Naive thymus-derived CD8-positive, alpha-beta T cell (primary cell): Measurements from ENCODE around the gene BTNL2. TPM values are rescaled to one million over a fixed set of nuclear protein-coding genes. Genes with fewer than 3 reads are reported as not detected.

Source experiments
- ATAC-seq, 2 donors: fragments of 150-1000 bp; cut with Tn5 transposase in 1 of 2; sonication (Bioruptor Pico), chemical (Tn5 transposase) in 1 of 2; 1 replicate in 1 of 2; 2 replicates in 1 of 2; pipeline ENCODE4 v1.10.0; 2021; ENCODE audit warnings: mild to moderate bottlenecking in 2 of 2, moderate library complexity in 2 of 2
- POLR2A ChIA-PET: fragments of 350-600 bp; sonication (Branson Sonifier 250); formaldehyde crosslinking; loops from one replicate; lab custom pipeline; 2021; ENCODE audit warnings: antibody characterized with exemption; lab: Charles Lee
- DNase-seq, 10 donors: peaks; one replicate each; pipeline versions ENCODE4 v3.0.0 to v3.0.0-alpha.2; 2020 to 2022
- H3K27ac Mint-ChIP-seq, 10 donors: one replicate each; pipeline ENCODE4 v1.8.0; 2020 to 2022; ENCODE audit warnings: mild to moderate bottlenecking in 10 of 10, mixed read lengths in 10 of 10, moderate library complexity in 4 of 10, inconsistent platforms in 1 of 10
- H3K27me3 Mint-ChIP-seq, 5 donors: one replicate each; pipeline ENCODE4 v1.8.0; 2021 to 2022; ENCODE audit warnings: mixed read lengths in 5 of 5
- H3K36me3 Mint-ChIP-seq, 3 donors: one replicate each; pipeline ENCODE4 v1.8.0; 2020 to 2022; ENCODE audit warnings: mixed read lengths in 3 of 3, mild to moderate bottlenecking in 2 of 3, inconsistent platforms in 1 of 3
- H3K4me1 Mint-ChIP-seq, 4 donors: one replicate each; pipeline ENCODE4 v1.8.0; 2021 to 2022; ENCODE audit warnings: mixed read lengths in 4 of 4
- H3K4me3 Mint-ChIP-seq, 10 donors: one replicate each; pipeline ENCODE4 v1.8.0; 2020 to 2022; ENCODE audit warnings: mild to moderate bottlenecking in 10 of 10, mixed read lengths in 10 of 10, moderate library complexity in 6 of 10, inconsistent platforms in 1 of 10
- H3K9me3 Mint-ChIP-seq, 9 donors: one replicate each; pipeline ENCODE4 v1.8.0; 2020 to 2022; ENCODE audit warnings: mixed read lengths in 9 of 9, mild to moderate bottlenecking in 3 of 9, inconsistent platforms in 1 of 9, moderate library complexity in 1 of 9
- polyA plus RNA-seq, 3 donors: library from polyadenylated mRNA; unstranded; fragments of 300-500 nt; fragmentation: Illumina TruSeq; gene quantifications; one replicate each; pipeline ENCODE4 v1.2.3, GENCODE V29; 2021
- total RNA-seq, 8 experiments: library from RNA in 2 of 8; stranded (reverse) in 2 of 8; gene quantifications; one replicate each; pipeline ENCODE4 v1.2.3 and lab custom pipeline; 2021 to 2026

Gene BTNL2
- total RNA-seq (not detected), polyA plus RNA-seq (not detected), total RNA-seq (lab: John Stamatoyannopoulos, UW) (0 reads per million in 6 experiments)

GRCh38 chr6:32406857-32407256, at the start of gene BTNL2:
TSS of gene BTNL2 (minus strand) at chr6:32407181. CDS start at chr6:32407123, 58 bp downstream.
- Mint-ChIP-seq H3K4me1 (peaks cover 0 to 10% (median 0%) of the 10 kb centered on the region in 4 donors), H3K4me3 (no peak within 1 kb of the TSS), H3K27ac (peak within 1 kb of the TSS in 1 of 10 donors; percentile 43), H3K27me3 (peaks cover 17 to 58% (median 29%) of the 10 kb centered on the region in 5 donors), H3K36me3 (no peaks in the 10 kb centered on the region), H3K9me3 (no peaks in the 10 kb centered on the region)
- no peak for ATAC-seq
- no peak for DNase-seq
- POLR2A ChIA-PET: no interaction called here

DNA sequence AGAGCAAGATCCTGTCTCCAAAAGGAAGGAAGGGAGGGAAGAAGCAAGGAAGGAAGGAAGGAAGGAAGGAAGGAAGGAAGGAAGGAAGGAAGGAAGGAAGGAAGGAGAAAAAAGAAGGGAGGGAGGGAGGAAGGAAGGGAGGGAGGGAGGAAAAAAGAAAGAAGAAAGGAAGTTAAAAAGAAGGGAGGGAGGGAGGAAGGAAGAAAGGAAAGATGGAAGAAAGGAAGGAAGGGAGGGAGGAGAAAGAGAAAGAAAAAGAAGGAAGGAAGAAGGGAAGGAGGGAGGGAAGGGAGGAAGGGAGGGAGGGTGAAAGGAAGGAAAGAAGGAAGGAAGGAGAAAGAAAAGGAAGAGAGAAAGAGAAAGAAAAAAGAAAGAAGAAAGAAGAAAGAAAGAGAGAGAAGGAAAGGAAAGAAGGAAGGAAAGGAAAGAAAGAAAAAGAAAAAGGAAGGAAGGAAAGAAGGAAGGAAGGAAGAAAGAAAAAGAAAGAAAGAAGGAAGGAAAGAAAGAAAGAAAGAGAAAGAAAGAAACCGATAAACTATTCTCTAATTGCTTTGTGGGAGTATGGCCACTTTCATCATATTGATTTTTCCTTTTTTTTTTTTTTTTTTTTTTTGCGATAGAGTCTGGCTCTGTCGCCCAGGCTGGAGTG, 42.2 kb upstream of the BTNL2 start:
- no peak for ATAC-seq
- POLR2A ChIA-PET: interaction anchor here (0.7 kb wide), 1 partner anchor 216 kb away, joined by 6 read pairs; no protein-coding TSS in a partner anchor
- no peak overlapping the region for H3K27ac Mint-ChIP-seq
- H3K27me3 Mint-ChIP-seq: peaks cover 25 to 56% (median 35%) of the 10 kb centered on the region in 5 donors
- no peak for DNase-seq
- peaks cover 0 to 4% (median 0%) of the 10 kb centered on the region in 4 donors for H3K4me1 Mint-ChIP-seq
- no peak overlapping the region for H3K4me3 Mint-ChIP-seq
- H3K9me3 Mint-ChIP-seq: peaks cover 0 to 18% (median 3%) of the 10 kb centered on the region in 9 donors
- peaks cover 5 to 7% (median 7%) of the 10 kb centered on the region in 3 donors for H3K36me3 Mint-ChIP-seq

DNA sequence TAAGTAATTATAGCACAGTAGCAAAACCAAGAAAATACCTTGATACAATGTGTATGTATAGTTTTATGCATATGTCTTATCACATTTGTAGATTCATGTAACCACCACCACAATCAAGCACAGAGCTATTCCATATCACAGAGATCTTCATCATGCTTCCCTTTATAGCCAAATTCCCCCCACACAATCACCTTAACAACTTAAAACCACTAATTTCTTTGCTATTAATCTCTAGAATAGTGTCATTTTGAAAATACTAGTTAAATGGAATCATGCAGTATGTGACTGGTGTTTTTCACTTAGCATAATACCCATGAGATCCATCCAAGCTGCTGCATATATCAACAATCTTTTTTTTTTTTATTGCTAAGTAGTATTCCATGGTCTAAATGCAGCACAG, 41.0 kb upstream of the BTNL2 start:
- peaks cover 0 to 14% (median 0%) of the 10 kb centered on the region in 4 donors for H3K4me1 Mint-ChIP-seq
- H3K27me3 Mint-ChIP-seq: peaks cover 25 to 66% (median 39%) of the 10 kb centered on the region in 5 donors
- H3K27ac Mint-ChIP-seq: no peak overlapping the region
- H3K4me3 Mint-ChIP-seq: no peak overlapping the region
- H3K36me3 Mint-ChIP-seq: peaks cover 5 to 7% (median 7%) of the 10 kb centered on the region in 3 donors
- ATAC-seq: no peak
- peaks cover 0 to 14% (median 3%) of the 10 kb centered on the region in 9 donors for H3K9me3 Mint-ChIP-seq
- POLR2A ChIA-PET: no interaction called here
- no peak for DNase-seq

DNA sequence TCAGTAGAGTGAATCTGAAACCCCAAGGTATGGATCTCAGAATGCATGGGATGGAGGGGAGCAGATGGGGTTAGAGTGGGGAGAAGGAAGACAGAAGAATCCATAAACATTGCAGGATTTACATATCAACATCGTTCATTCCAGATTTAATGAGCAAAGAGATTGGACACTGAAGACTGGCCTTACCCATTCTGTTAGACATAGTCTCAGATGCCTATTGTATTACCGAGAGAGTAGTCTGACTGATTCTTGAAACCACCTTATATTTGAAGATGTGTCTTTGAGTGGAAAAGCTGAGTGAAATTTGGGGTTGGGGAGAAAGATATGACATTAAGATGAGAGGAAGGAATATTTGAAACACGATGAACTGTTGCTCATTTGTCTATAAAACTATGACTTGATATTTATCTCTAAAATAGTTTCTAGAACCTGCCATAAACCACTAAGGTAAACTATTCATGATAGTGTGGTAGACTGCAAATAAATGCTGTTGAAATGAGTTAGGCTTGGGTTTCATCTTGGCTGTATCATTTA, 38.4 kb upstream of the BTNL2 start:
- peaks cover 9 to 65% (median 25%) of the 10 kb centered on the region in 5 donors for H3K27me3 Mint-ChIP-seq
- no peak overlapping the region for H3K4me3 Mint-ChIP-seq
- DNase-seq (no peak), ATAC-seq (no peak)
- H3K36me3 Mint-ChIP-seq: no peaks in the 10 kb centered on the region
- H3K27ac Mint-ChIP-seq: peak overlapping the region in 1 of 10 donors; percentile 71
- H3K9me3 Mint-ChIP-seq: no peaks in the 10 kb centered on the region
- H3K4me1 Mint-ChIP-seq: peaks cover 0 to 36% (median 1%) of the 10 kb centered on the region in 4 donors
- POLR2A ChIA-PET: no interaction called here

DNA sequence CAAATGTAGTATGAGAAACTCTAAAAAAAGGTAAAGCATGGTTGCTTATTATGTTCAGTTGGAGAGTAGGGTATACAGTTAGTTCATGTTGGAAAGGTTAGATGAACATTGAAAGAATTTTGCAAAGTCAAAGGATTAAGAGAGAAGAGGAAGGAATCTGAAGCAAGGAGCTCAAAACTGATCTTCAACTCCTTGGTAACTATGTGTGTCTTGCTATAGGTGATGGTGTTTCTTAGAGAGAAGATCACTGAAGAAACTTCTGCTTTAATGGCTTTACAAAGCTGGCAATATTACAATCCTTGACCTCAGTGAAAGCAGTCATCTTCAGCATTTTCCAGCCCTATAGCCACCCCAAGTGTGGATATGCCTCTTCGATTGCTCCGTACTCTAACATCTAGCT, 37.5 kb upstream of the BTNL2 start:
- POLR2A ChIA-PET: no interaction called here
- H3K36me3 Mint-ChIP-seq: no peaks in the 10 kb centered on the region
- DNase-seq (no peak), ATAC-seq (no peak)
- H3K9me3 Mint-ChIP-seq: no peaks in the 10 kb centered on the region
- no peak overlapping the region for H3K27ac Mint-ChIP-seq
- peaks cover 6 to 43% (median 9%) of the 10 kb centered on the region in 4 donors for H3K4me1 Mint-ChIP-seq
- H3K4me3 Mint-ChIP-seq: no peak overlapping the region
- H3K27me3 Mint-ChIP-seq: peaks cover 5 to 65% (median 31%) of the 10 kb centered on the region in 5 donors

DNA sequence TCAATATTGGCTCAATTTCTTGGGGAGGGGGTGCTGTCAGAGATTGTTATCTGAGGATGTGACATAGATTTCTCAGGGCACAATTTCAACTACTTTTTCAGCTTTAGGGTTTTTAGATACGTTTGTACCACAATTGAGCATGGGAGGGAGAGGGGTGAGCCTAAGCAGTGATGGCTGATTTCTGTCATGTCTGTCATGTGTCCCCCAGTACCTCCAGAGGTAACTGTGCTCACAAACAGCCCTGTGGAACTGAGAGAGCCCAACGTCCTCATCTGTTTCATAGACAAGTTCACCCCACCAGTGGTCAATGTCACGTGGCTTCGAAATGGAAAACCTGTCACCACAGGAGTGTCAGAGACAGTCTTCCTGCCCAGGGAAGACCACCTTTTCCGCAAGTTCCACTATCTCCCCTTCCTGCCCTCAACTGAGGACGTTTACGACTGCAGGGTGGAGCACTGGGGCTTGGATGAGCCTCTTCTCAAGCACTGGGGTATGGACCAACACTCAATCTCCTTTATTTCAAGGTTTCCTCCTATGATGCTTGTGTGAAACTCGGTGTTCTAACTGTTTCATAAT, 36.1 kb upstream of the BTNL2 start:
- H3K27ac Mint-ChIP-seq: peak overlapping the region in 1 of 10 donors; percentile 43
- H3K27me3 Mint-ChIP-seq: peaks cover 8 to 64% (median 33%) of the 10 kb centered on the region in 5 donors
- no peaks in the 10 kb centered on the region for H3K36me3 Mint-ChIP-seq
- peak overlapping the region in 1 of 10 donors; percentile 90 for H3K4me3 Mint-ChIP-seq
- DNase-seq (no peak), ATAC-seq (no peak)
- H3K9me3 Mint-ChIP-seq: no peaks in the 10 kb centered on the region
- H3K4me1 Mint-ChIP-seq: peaks cover 8 to 54% (median 12%) of the 10 kb centered on the region in 4 donors
- POLR2A ChIA-PET: no interaction called here

DNA sequence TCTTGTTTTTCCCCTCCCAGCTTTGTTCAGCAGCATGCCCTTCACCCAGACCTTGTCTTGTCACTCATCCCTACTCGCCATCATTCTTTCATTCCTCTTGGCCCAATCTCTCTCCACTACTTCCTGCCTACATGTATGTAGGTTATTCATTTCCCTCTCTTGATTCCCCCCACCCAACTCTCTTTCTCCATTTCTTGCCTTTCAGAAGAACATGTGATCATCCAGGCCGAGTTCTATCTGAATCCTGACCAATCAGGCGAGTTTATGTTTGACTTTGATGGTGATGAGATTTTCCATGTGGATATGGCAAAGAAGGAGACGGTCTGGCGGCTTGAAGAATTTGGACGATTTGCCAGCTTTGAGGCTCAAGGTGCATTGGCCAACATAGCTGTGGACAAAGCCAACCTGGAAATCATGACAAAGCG, 35.3 kb upstream of the BTNL2 start:
- Mint-ChIP-seq H3K27ac (peak overlapping the region in 1 of 10 donors; percentile 32), H3K27me3 (peaks cover 8 to 64% (median 36%) of the 10 kb centered on the region in 5 donors), H3K4me3 (peak overlapping the region in 1 of 10 donors; percentile 90), H3K9me3 (no peaks in the 10 kb centered on the region), H3K36me3 (no peaks in the 10 kb centered on the region), H3K4me1 (peaks cover 8 to 61% (median 12%) of the 10 kb centered on the region in 4 donors)
- POLR2A ChIA-PET: no interaction called here
- ATAC-seq (no peak), DNase-seq (no peak)

- Mint-ChIP-seq H3K36me3 (no peaks in the 10 kb centered on the region), H3K27me3 (peaks cover 7 to 54% (median 29%) of the 10 kb centered on the region in 5 donors), H3K27ac (peak within 1 kb of the TSS in 4 of 10 donors; percentile 8 to 68 (median 38)), H3K4me1 (peaks cover 8 to 69% (median 12%) of the 10 kb centered on the region in 4 donors), H3K4me3 (peak within 1 kb of the TSS; percentile 16 to 90 (median 52)), H3K9me3 (no peaks in the 10 kb centered on the region)
- DNase-seq (peak in 8 of 10 donors; percentile 2 to 86 (median 56)), ATAC-seq (peak; percentile 79 to 80)
- POLR2A ChIA-PET: interaction anchor here (0.7 kb wide), 1 partner anchor 250 kb away, joined by 3 read pairs; no protein-coding TSS in a partner anchor
Measured at GRCh38 chr6:32439602-32440214, 32.7 kb upstream of the BTNL2 start, which contains the start of gene HLA-DRA. TSS of gene HLA-DRA (plus strand) at chr6:32439887. CDS start at chr6:32439951, 64 bp downstream.

DNA sequence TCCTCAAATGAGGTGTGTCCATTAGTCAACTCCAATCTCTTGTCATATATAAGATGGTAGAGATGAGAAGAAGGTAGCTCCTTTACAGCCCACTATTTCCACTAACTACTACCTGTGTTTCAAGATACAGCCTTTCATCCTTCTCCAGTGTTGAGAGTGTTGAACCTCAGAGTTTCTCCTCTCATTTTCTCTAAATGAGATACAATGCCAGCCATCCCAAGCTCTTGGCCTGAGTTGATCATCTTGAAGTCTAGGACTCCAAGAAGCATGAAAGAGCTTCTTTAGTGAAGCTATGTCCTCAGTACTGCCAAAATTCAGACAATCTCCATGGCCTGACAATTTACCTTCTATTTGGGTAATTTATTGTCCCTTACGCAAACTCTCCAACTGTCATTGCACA, 32.2 kb upstream of the BTNL2 start:
- ATAC-seq: no peak
- peak overlapping the region in 1 of 10 donors; percentile 90 for H3K4me3 Mint-ChIP-seq
- H3K27me3 Mint-ChIP-seq: peaks cover 7 to 53% (median 25%) of the 10 kb centered on the region in 5 donors
- no peak for DNase-seq
- POLR2A ChIA-PET: interaction anchor here (0.7 kb wide), 1 partner anchor 251 kb away, joined by 3 read pairs; no protein-coding TSS in a partner anchor
- H3K4me1 Mint-ChIP-seq: peaks cover 8 to 68% (median 12%) of the 10 kb centered on the region in 4 donors
- no peaks in the 10 kb centered on the region for H3K36me3 Mint-ChIP-seq
- H3K9me3 Mint-ChIP-seq: no peaks in the 10 kb centered on the region
- peak overlapping the region in 2 of 10 donors; percentile 64 to 68 for H3K27ac Mint-ChIP-seq

- no peaks in the 10 kb centered on the region for H3K36me3 Mint-ChIP-seq
- no peak overlapping the region for H3K4me3 Mint-ChIP-seq
- POLR2A ChIA-PET: no interaction called here
Measured at GRCh38 chr6:32436995-32437836, 30.2 kb upstream of the BTNL2 start.

GRCh38 chr6:32436186-32436585, 29.2 kb upstream of the BTNL2 start:
- Mint-ChIP-seq H3K36me3 (no peaks in the 10 kb centered on the region), H3K9me3 (no peaks in the 10 kb centered on the region), H3K27me3 (peaks cover 5 to 26% (median 16%) of the 10 kb centered on the region in 5 donors), H3K4me3 (no peak overlapping the region), H3K4me1 (peaks cover 8 to 41% (median 12%) of the 10 kb centered on the region in 4 donors), H3K27ac (peak overlapping the region in 2 of 10 donors; percentile 18 to 23)
- POLR2A ChIA-PET: no interaction called here
- no peak for ATAC-seq
- DNase-seq: no peak

More at GRCh38 chr6:32436995-32437836, 30.2 kb upstream of the BTNL2 start:
- Mint-ChIP-seq H3K27ac (peak overlapping the region in 2 of 10 donors; percentile 18 to 34), H3K9me3 (no peaks in the 10 kb centered on the region), H3K4me1 (peaks cover 8 to 51% (median 12%) of the 10 kb centered on the region in 4 donors), H3K27me3 (peaks cover 7 to 37% (median 19%) of the 10 kb centered on the region in 5 donors)
- peak in 2 of 10 donors; percentile 15 to 16 for DNase-seq
- ATAC-seq: peak in 1 of 2 donors; percentile 30
